Suprapubic skin (tissue), 4 donors: Measurements from ENCODE around the gene PAX4. TPM values are rescaled to one million over a fixed set of nuclear protein-coding genes. Genes with fewer than 3 reads are reported as not detected.

Source experiments
- DNase-seq, 2 donors: peaks; one replicate each; pipeline ENCODE4 v3.0.0-alpha.2; 2019; ENCODE audit warnings: low spot score in 2 of 2
- H3K27ac ChIP-seq: fragments of 200-600 bp; sonication (generic); one replicate; pipeline ENCODE4 v1.5.1; 2019
- H3K27me3 ChIP-seq: fragments of 200-600 bp; sonication (generic); one replicate; pipeline ENCODE4 v1.5.1; 2019
- H3K36me3 ChIP-seq: fragments of 200-600 bp; sonication (generic); one replicate; pipeline ENCODE4 v1.5.1; 2019
- H3K4me1 ChIP-seq: fragments of 200-600 bp; sonication (generic); one replicate; pipeline ENCODE4 v1.5.1; 2019
- H3K4me3 ChIP-seq: fragments of 200-600 bp; sonication (generic); one replicate; pipeline ENCODE4 v1.5.1; 2019; ENCODE audit warnings: mild to moderate bottlenecking
- H3K9me3 ChIP-seq: fragments of 200-600 bp; sonication (generic); one replicate; pipeline ENCODE4 v1.5.1; 2019
- EP300 ChIP-seq: sonication (generic); formaldehyde crosslinking; IDR thresholded peaks from one replicate; pipeline ENCODE4 v1.6.1; 2017; ENCODE audit warnings: antibody characterized with exemption
- POLR2A ChIP-seq, 2 donors: fragments of 450-650 bp; IDR thresholded peaks; one replicate each; pipeline ENCODE4 v1.6.1; 2017; ENCODE audit warnings: antibody characterized with exemption in 2 of 2, mild to moderate bottlenecking in 2 of 2, moderate library complexity in 2 of 2
- POLR2AphosphoS5 ChIP-seq, 3 donors: sonication (generic); formaldehyde crosslinking; IDR thresholded peaks; one replicate each; pipeline ENCODE4 v1.6.1; 2017; ENCODE audit warnings: antibody characterized with exemption in 3 of 3
- WGBS: methylation state at CpG from one replicate; pipeline ENCODE4 v1.1.5; 2018; 5-methylcytosine and 5-hydroxymethylcytosine counted together
- total RNA-seq, 4 donors: library from RNA; depleted of rRNA; stranded (reverse); fragments of >200 nt; gene quantifications; one replicate each; pipeline ENCODE4 v1.1.0, GENCODE V29; 2016
- TF ChIP-seq, protein P1 (sequence below), 2 donors: fragments of 200-600 bp in 1 of 2; fragments of 450-650 bp in 1 of 2; sonication (generic) in 1 of 2; IDR thresholded peaks; one replicate each; pipeline ENCODE4 v1.5.1; 2016 to 2019; ENCODE audit warnings: antibody characterized with exemption in 2 of 2, mild to moderate bottlenecking in 1 of 2, moderate library complexity in 1 of 2

PAX4 gene
- total RNA-seq, 4 donors from 2014 or later: not detected

DNA sequence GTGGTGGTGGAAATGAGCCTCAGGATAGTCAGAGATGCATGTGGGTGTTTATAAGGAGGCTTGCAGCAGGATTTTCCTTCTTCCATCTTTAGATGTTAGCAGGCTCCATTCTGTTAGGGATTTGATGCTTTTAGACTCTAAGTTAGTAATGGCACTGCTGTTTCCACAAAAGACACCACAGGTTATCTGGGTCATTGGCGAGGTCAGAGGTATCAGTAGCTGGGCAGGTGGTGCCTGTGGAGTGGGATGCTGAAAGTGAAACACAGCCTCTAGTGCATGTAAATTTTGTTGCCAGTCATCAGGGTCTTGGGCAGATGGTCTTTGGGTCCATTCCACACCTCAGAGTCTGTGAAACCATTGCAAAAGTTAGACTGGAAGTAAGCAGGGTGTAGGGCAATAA lies 833 bp upstream of the PAX4 start:
- H3K27ac ChIP-seq: no peak overlapping the region
- TF ChIP-seq POLR2A (IDR thresholded peaks at IDR 0.05): no peak
- 85% methylated on average over 1 of the region's 1 CpG for WGBS
- no peak overlapping the region for H3K4me3 ChIP-seq
- H3K4me1 ChIP-seq: peaks cover 4% of the 10 kb centered on the region
- H3K9me3 ChIP-seq: no peaks in the 10 kb centered on the region
- H3K36me3 ChIP-seq: no peaks in the 10 kb centered on the region
- peaks cover 70% of the 10 kb centered on the region for H3K27me3 ChIP-seq
- no peak for DNase-seq

DNA sequence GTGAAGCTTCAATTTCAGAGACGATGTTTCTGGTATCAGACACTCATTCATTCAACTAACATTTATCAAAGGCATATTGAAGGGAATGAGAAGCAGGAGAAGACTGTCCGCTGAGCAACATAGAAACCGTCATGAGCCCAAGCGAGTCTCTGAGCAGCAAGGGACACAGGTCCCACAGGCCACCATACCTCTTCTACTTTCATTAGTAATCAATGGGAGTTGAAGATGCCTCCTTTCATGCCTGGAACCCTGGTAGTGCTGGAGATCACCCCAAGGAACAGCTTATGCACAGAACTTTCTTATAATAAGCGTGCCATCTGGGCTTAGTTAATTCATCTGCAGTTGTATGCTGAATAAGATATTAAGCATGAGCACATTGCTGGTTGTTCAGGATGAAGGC lies 1.2 kb downstream of the PAX4 start:
- Histone ChIP-seq H3K27ac (no peak overlapping the region), H3K4me3 (no peak overlapping the region), H3K4me1 (peaks cover 4% of the 10 kb centered on the region), H3K27me3 (peaks cover 75% of the 10 kb centered on the region), H3K9me3 (no peaks in the 10 kb centered on the region), H3K36me3 (no peaks in the 10 kb centered on the region)
- TF ChIP-seq POLR2AphosphoS5 (IDR thresholded peaks at IDR 0.05) (no peak), EP300 (no peak), POLR2A (IDR thresholded peaks at IDR 0.05) (no peak)
- TF ChIP-seq, protein P1, sequence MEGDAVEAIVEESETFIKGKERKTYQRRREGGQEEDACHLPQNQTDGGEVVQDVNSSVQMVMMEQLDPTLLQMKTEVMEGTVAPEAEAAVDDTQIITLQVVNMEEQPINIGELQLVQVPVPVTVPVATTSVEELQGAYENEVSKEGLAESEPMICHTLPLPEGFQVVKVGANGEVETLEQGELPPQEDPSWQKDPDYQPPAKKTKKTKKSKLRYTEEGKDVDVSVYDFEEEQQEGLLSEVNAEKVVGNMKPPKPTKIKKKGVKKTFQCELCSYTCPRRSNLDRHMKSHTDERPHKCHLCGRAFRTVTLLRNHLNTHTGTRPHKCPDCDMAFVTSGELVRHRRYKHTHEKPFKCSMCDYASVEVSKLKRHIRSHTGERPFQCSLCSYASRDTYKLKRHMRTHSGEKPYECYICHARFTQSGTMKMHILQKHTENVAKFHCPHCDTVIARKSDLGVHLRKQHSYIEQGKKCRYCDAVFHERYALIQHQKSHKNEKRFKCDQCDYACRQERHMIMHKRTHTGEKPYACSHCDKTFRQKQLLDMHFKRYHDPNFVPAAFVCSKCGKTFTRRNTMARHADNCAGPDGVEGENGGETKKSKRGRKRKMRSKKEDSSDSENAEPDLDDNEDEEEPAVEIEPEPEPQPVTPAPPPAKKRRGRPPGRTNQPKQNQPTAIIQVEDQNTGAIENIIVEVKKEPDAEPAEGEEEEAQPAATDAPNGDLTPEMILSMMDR (IDR thresholded peaks at IDR 0.05): no peak
- WGBS: 89% methylated on average over 5 of the region's 5 CpGs
- DNase-seq: no peak

DNA sequence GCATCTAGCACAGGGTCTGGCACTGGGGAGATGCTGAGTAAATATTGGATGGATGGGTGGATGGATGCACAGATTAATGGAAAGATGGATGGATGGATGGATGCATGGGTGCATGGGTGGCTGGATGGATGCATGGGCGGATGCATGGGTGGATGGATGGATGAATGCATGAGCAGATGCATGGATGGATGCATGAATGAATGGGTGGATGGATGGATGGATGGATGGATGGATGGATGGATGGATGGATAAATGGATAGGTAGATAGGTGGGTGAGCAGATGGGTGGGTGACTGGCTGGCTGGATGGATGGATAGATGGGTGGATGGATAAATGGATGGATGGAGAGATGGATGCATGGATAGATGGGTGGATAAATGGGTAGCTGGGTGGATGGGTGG lies 5.7 kb downstream of the PAX4 start:
- DNase-seq: no peak
- no peak for TF ChIP-seq POLR2AphosphoS5 (IDR thresholded peaks at IDR 0.05)
- TF ChIP-seq, protein P1 (IDR thresholded peaks at IDR 0.05): no peak
- TF ChIP-seq POLR2A (IDR thresholded peaks at IDR 0.05): no peak
- TF ChIP-seq EP300: no peak
- Histone ChIP-seq H3K27me3 (peaks cover 36% of the 10 kb centered on the region), H3K4me1 (no peaks in the 10 kb centered on the region), H3K9me3 (peaks cover 3% of the 10 kb centered on the region), H3K4me3 (no peak overlapping the region), H3K27ac (no peak overlapping the region), H3K36me3 (no peaks in the 10 kb centered on the region)
- WGBS: 85% methylated on average over 1 of the region's 1 CpG

DNA sequence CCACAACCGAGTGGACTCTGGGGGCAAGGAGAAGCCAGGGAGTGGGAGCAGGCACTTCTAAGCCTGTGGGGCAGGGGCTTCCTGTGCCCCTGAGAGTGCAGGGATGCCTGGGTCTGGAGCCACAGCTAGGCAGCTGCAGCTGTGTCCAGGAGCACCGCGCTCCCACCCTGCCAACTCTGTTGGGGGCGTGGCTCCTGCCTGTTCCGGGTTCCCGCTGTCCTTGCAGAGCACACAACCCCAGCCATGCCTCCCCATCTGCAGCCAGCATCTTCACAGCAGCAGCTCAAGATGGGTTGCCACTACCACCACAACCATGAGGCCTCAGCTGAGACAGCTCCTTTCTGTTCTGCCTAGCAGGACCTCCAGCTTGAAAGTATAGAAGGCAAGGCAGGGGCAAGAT lies 8.6 kb downstream of the PAX4 start:
- no peak for DNase-seq
- H3K36me3 ChIP-seq: no peaks in the 10 kb centered on the region
- no peak overlapping the region for H3K27ac ChIP-seq
- H3K27me3 ChIP-seq: peaks cover 9% of the 10 kb centered on the region
- WGBS: 100% methylated on average over 5 of the region's 6 CpGs
- peaks cover 3% of the 10 kb centered on the region for H3K9me3 ChIP-seq
- no peaks in the 10 kb centered on the region for H3K4me1 ChIP-seq
- no peak overlapping the region for H3K4me3 ChIP-seq
- TF ChIP-seq POLR2A (IDR thresholded peaks at IDR 0.05) (no peak), EP300 (no peak), POLR2AphosphoS5 (IDR thresholded peaks at IDR 0.05) (no peak)
- TF ChIP-seq, protein P1 (IDR thresholded peaks at IDR 0.05): no peak

DNA sequence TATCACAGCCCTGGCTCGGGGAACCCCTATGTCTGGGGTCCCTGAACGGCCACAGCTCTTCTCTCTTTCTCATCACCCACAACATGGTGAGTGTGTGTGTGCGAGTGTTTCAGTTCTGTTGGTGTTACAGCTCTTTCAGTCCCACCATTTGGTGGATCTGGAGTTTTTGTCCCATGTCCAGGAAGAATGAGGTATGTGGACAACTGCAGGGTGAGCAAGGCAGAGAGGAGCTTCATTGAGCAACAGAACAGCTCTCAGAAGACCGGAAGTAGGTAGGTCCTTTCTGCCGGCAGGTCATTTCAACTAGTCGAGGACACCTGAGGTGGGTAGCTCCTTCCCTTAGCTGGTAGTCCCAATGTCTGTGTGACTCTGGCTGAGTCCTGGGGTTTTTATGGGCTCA lies 9.5 kb downstream of the PAX4 start:
- no peak overlapping the region for H3K4me3 ChIP-seq
- H3K27me3 ChIP-seq: peaks cover 1% of the 10 kb centered on the region
- H3K27ac ChIP-seq: no peak overlapping the region
- TF ChIP-seq, protein P1 (IDR thresholded peaks at IDR 0.05): no peak
- TF ChIP-seq EP300: no peak
- TF ChIP-seq POLR2A (IDR thresholded peaks at IDR 0.05): no peak
- no peak for TF ChIP-seq POLR2AphosphoS5 (IDR thresholded peaks at IDR 0.05)
- 93% methylated on average over 6 of the region's 6 CpGs for WGBS
- H3K4me1 ChIP-seq: no peaks in the 10 kb centered on the region
- H3K36me3 ChIP-seq: no peaks in the 10 kb centered on the region
- DNase-seq: no peak
- H3K9me3 ChIP-seq: peaks cover 3% of the 10 kb centered on the region

DNA sequence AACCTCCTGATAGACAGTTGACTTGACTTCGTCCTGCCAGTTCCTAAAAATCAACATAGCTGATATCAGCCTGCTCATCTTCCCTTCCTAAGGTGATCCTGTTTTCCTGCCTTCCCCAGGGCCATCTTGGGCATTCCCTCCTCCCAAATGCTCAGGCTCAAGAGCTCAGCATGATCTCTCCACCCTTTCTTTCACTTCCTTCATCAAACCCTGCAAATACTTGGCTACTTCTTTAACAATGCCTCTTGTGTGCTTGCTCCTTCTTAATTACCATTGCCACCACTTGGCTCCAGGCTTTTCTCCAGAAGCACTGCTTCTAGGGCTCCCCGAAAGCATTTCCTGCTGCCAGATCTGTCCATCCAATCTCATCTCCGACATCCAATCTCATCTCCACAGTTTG lies 17.1 kb downstream of the PAX4 start:
- no peak for DNase-seq
- H3K27me3 ChIP-seq: no peaks in the 10 kb centered on the region
- 80% methylated on average over 3 of the region's 3 CpGs for WGBS
- no peak overlapping the region for H3K4me3 ChIP-seq
- H3K4me1 ChIP-seq: no peaks in the 10 kb centered on the region
- H3K27ac ChIP-seq: no peak overlapping the region
- no peaks in the 10 kb centered on the region for H3K36me3 ChIP-seq
- H3K9me3 ChIP-seq: no peaks in the 10 kb centered on the region
- TF ChIP-seq EP300: no peak
